NOMO-1 (cell line): ENCODE measurements around the gene FTHL17.

Source experiments
- DNase-seq, 2 experiments: peaks; one replicate each; lab custom pipeline; 2025; ENCODE audit not compliant: unreplicated experiment in 2 of 2; lab: John Stamatoyannopoulos, UW

FTHL17 gene

GRCh38 chrX:31039327-31039711 lies 32.5 kb downstream of the FTHL17 start:
- DNase-seq = no peak

- peak in 1 of 2 experiments; percentile 45 for DNase-seq
Observed at GRCh38 chrX:31038575-31039326, 33.1 kb downstream of the FTHL17 start.

GRCh38 chrX:31036895-31037294 lies 34.9 kb downstream of the FTHL17 start:
- DNase-seq = peak in 1 of 2 experiments; percentile 51

- no peak for DNase-seq
Observed at GRCh38 chrX:31027351-31027750, 44.5 kb downstream of the FTHL17 start.

- DNase-seq = no peak
Observed at GRCh38 chrX:31024866-31025265, 47.0 kb downstream of the FTHL17 start.

GRCh38 chrX:31021537-31021936 lies 50.3 kb downstream of the FTHL17 start:
- no peak for DNase-seq
